Ascending aorta (tissue), 2 donors: ENCODE data around the gene METTL4. TPM values are rescaled to one million over a fixed set of nuclear protein-coding genes. Genes with fewer than 3 reads are reported as not detected.
A peak's percentile ranks its signal among the peaks of the same experiment; 100 is the strongest.

Experiments used
- DNase-seq, 2 donors: peaks; one replicate each; pipeline ENCODE4 v3.0.0-alpha.2; 2019; ENCODE audit warnings: low spot score in 2 of 2
- H3K27ac ChIP-seq, 2 donors: fragments of 200-600 bp; sonication (generic); one replicate each; pipeline ENCODE4 v1.5.1; 2016 to 2017; ENCODE audit warnings: mild to moderate bottlenecking in 1 of 2
- H3K27me3 ChIP-seq: fragments of 200-600 bp; sonication (generic); one replicate; pipeline ENCODE4 v1.5.1; 2017
- H3K36me3 ChIP-seq, 2 donors: fragments of 200-600 bp; sonication (generic); one replicate each; pipeline ENCODE4 v1.5.1; 2016
- H3K4me1 ChIP-seq, 2 donors: fragments of 200-600 bp; sonication (generic); one replicate each; pipeline ENCODE4 v1.5.1; 2016 to 2017; ENCODE audit warnings: mild to moderate bottlenecking in 1 of 2
- H3K4me3 ChIP-seq, 2 donors: fragments of 200-600 bp; sonication (generic); one replicate each; pipeline ENCODE4 v1.5.1; 2016 to 2017; ENCODE audit warnings: mild to moderate bottlenecking in 1 of 2
- H3K9me3 ChIP-seq, 2 donors: fragments of 200-600 bp; sonication (generic); one replicate each; pipeline ENCODE4 v1.5.1; 2016
- CTCF ChIP-seq, 3 experiments: fragments of 200-600 bp in 2 of 3; fragments of 450-650 bp in 1 of 3; sonication (generic) in 2 of 3; IDR thresholded peaks; one replicate each; pipeline ENCODE4 v1.5.1; 2016 to 2019; ENCODE audit warnings: antibody characterized with exemption in 3 of 3, mild to moderate bottlenecking in 1 of 3, moderate library complexity in 1 of 3
- intact Hi-C: fragments of 100-400 bp; cut with DNase I; formaldehyde crosslinking; loops from one replicate; pipeline ENCODE4 v1.15.1; 2023
- total RNA-seq: library from RNA; depleted of rRNA; stranded (reverse); fragments of >200 nt; gene quantifications from one replicate; pipeline ENCODE4 v1.1.0, GENCODE V29; 2016

The METTL4 gene
- total RNA-seq, 1 donor from 2014 or later = not detected

- Histone ChIP-seq H3K27me3 (no peaks in the 10 kb centered on the region), H3K9me3 (no peaks in the 10 kb centered on the region), H3K36me3 (no peaks in the 10 kb centered on the region), H3K4me1 (no peaks in the 10 kb centered on the region), H3K4me3 (no peak overlapping the region), H3K27ac (no peak overlapping the region)
- DNase-seq = no peak
- intact Hi-C loops = no loop called here
- no peak for TF ChIP-seq CTCF (IDR thresholded peaks at IDR 0.05)
Measured at GRCh38 chr18:2538236-2538635, 33.1 kb downstream of the METTL4 start.

- DNase-seq = no peak
- H3K36me3 ChIP-seq = no peaks in the 10 kb centered on the region
- TF ChIP-seq CTCF (IDR thresholded peaks at IDR 0.05) = no peak
- H3K4me1 ChIP-seq = no peaks in the 10 kb centered on the region
- intact Hi-C loops = no loop called here
- no peaks in the 10 kb centered on the region for H3K9me3 ChIP-seq
- H3K27me3 ChIP-seq = no peaks in the 10 kb centered on the region
- no peak overlapping the region for H3K4me3 ChIP-seq
- H3K27ac ChIP-seq = no peak overlapping the region
Measured at GRCh38 chr18:2537296-2537695, 34.0 kb downstream of the METTL4 start.

- Histone ChIP-seq H3K4me1 (no peaks in the 10 kb centered on the region), H3K27me3 (no peaks in the 10 kb centered on the region), H3K9me3 (no peaks in the 10 kb centered on the region), H3K4me3 (no peak overlapping the region), H3K36me3 (no peaks in the 10 kb centered on the region), H3K27ac (peak overlapping the region in 1 of 2 donors; percentile 27)
- TF ChIP-seq CTCF (IDR thresholded peaks at IDR 0.05) = no peak
- intact Hi-C loops = no loop called here
- DNase-seq = no peak
Measured at GRCh38 chr18:2536493-2536892, 34.8 kb downstream of the METTL4 start.

GRCh38 chr18:2536063-2536462 lies 35.2 kb downstream of the METTL4 start:
- no peaks in the 10 kb centered on the region for H3K9me3 ChIP-seq
- TF ChIP-seq CTCF (IDR thresholded peaks at IDR 0.05) = no peak
- H3K27me3 ChIP-seq = no peaks in the 10 kb centered on the region
- H3K4me1 ChIP-seq = no peaks in the 10 kb centered on the region
- peak overlapping the region in 1 of 2 donors; percentile 27 for H3K27ac ChIP-seq
- intact Hi-C loops = no loop called here
- no peak for DNase-seq
- H3K4me3 ChIP-seq = no peak overlapping the region
- H3K36me3 ChIP-seq = no peaks in the 10 kb centered on the region

GRCh38 chr18:2535419-2535910 lies 35.8 kb downstream of the METTL4 start:
- intact Hi-C loops = no loop called here
- H3K27me3 ChIP-seq = no peaks in the 10 kb centered on the region

More at GRCh38 chr18:2535419-2535910, 35.8 kb downstream of the METTL4 start:
- no peaks in the 10 kb centered on the region for H3K36me3 ChIP-seq
- no peak overlapping the region for H3K4me3 ChIP-seq
- H3K27ac ChIP-seq = no peak overlapping the region
- no peak for DNase-seq
- no peak for TF ChIP-seq CTCF (IDR thresholded peaks at IDR 0.05)
- no peaks in the 10 kb centered on the region for H3K4me1 ChIP-seq
- H3K9me3 ChIP-seq = no peaks in the 10 kb centered on the region
